ENCODE measurements around the gene GRID2IP. TPM values are rescaled to one million over a fixed set of nuclear protein-coding genes. Genes with fewer than 3 reads are reported as not detected.
"Not testable (repeated sequence)": the region's sequence is repeated elsewhere in the genome, so short reads cannot be mapped to it uniquely, and the experiment has no call there.

The GRID2IP gene
- total RNA-seq, 4 donors from 2014 or later: 0.21 to 0.49 TPM; not detected in 2

GRCh38 chr7:6453734-6454133 is 97.5 kb downstream of the GRID2IP start:
- Histone ChIP-seq H3K4me1 (no peaks in the 10 kb centered on the region), H3K36me3 (no peaks in the 10 kb centered on the region)

GRCh38 chr7:6451224-6451705 is 100.0 kb downstream of the GRID2IP start:
- intact Hi-C loops (cut with DNase I; ENCODE audit: low total_unique reads): no loop called here
- no peaks in the 10 kb centered on the region for H3K9me3 ChIP-seq
- H3K27ac ChIP-seq: no peak overlapping the region
- H3K4me1 ChIP-seq: peaks cover 0 to 5% of the 10 kb centered on the region in 2 donors
- TF ChIP-seq CTCF (IDR thresholded peaks at IDR 0.05) (no peak), POLR2A (IDR thresholded peaks at IDR 0.05) (no peak)
- no peak for DNase-seq
- no peaks in the 10 kb centered on the region for H3K27me3 ChIP-seq
- H3K4me3 ChIP-seq: no peak overlapping the region
- H3K36me3 ChIP-seq: no peaks in the 10 kb centered on the region

More at GRCh38 chr7:6453734-6454133, 97.5 kb downstream of the GRID2IP start:
- intact Hi-C loops (cut with DNase I; ENCODE audit: low total_unique reads): no loop called here
- H3K9me3 ChIP-seq: no peaks in the 10 kb centered on the region
- DNase-seq: no peak
- TF ChIP-seq CTCF (IDR thresholded peaks at IDR 0.05): no peak
- no peak for TF ChIP-seq POLR2A (IDR thresholded peaks at IDR 0.05)
- H3K27me3 ChIP-seq: no peaks in the 10 kb centered on the region
- H3K4me3 ChIP-seq: no peak overlapping the region
- H3K27ac ChIP-seq: no peak overlapping the region

GRCh38 chr7:6450591-6450990 is 100.7 kb downstream of the GRID2IP start:
- not testable (repeated sequence) for DNase-seq

GRCh38 chr7:6449884-6450283 is 101.4 kb downstream of the GRID2IP start:
- H3K27me3 ChIP-seq; intact Hi-C loops (cut with DNase I; ENCODE audit: low total_unique reads); H3K9me3 ChIP-seq; H3K36me3 ChIP-seq; H3K4me3 ChIP-seq; H3K27ac ChIP-seq; DNase-seq; H3K4me1 ChIP-seq: not testable (repeated sequence)

More at GRCh38 chr7:6450591-6450990, 100.7 kb downstream of the GRID2IP start:
- H3K4me3 ChIP-seq; H3K4me1 ChIP-seq; intact Hi-C loops (cut with DNase I; ENCODE audit: low total_unique reads); H3K36me3 ChIP-seq; H3K27ac ChIP-seq; H3K9me3 ChIP-seq; H3K27me3 ChIP-seq: not testable (repeated sequence)

GRCh38 chr7:6448943-6449543 is 102.2 kb downstream of the GRID2IP start:
- intact Hi-C loops (cut with DNase I; ENCODE audit: low total_unique reads): no loop called here
- Histone ChIP-seq H3K4me3 (no peak overlapping the region), H3K27me3 (no peaks in the 10 kb centered on the region), H3K36me3 (no peaks in the 10 kb centered on the region), H3K9me3 (no peaks in the 10 kb centered on the region), H3K27ac (peak overlapping the region; percentile 87 to 89), H3K4me1 (peaks cover 0 to 11% of the 10 kb centered on the region in 2 donors)
- DNase-seq: no peak
- no peak for TF ChIP-seq CTCF (IDR thresholded peaks at IDR 0.05)
- TF ChIP-seq POLR2A (IDR thresholded peaks at IDR 0.05): no peak

- no peaks in the 10 kb centered on the region for H3K9me3 ChIP-seq
- TF ChIP-seq CTCF (IDR thresholded peaks at IDR 0.05) (peak in 1 of 4 experiments; percentile 13), POLR2A (IDR thresholded peaks at IDR 0.05) (peak; percentile 72 to 85)
- H3K36me3 ChIP-seq: no peaks in the 10 kb centered on the region
- peaks cover 0 to 11% of the 10 kb centered on the region in 2 donors for H3K4me1 ChIP-seq
- peak within 1 kb of the TSS; percentile 87 to 89 for H3K27ac ChIP-seq
- peak; percentile 91 to 96 for DNase-seq
- intact Hi-C loops (cut with DNase I; ENCODE audit: low total_unique reads): no loop called here
- H3K27me3 ChIP-seq: no peaks in the 10 kb centered on the region
- H3K4me3 ChIP-seq: peak within 1 kb of the TSS; percentile 79 to 88
Measured at GRCh38 chr7:6447581-6448199, 103.6 kb downstream of the GRID2IP start, which contains the start of gene DAGLB. Gene DAGLB, minus strand, starts transcription at chr7:6447954. Its CDS starts 112 bp downstream, at chr7:6447842.

All from uterus (tissue), 4 donors.